Measurements from ENCODE around the gene SBF1. TPM values are rescaled to one million over a fixed set of nuclear protein-coding genes. Genes with fewer than 3 reads are reported as not detected.

Gene SBF1
- total and polyA plus RNA-seq, 11 donors: 38.2 to 91.8 (median 63.2) TPM

GRCh38 chr22:50487290-50488005, 12.6 kb upstream of the SBF1 start:
- WGBS, 4 donors: 81 to 88% (median 83%) methylated on average over 19 to 23 of the region's 23 CpGs
- Histone ChIP-seq H3K27me3 (peaks cover 7 to 39% (median 11%) of the 10 kb centered on the region in 9 donors), H3K9me3 (no peaks in the 10 kb centered on the region), H3K27ac (no peak overlapping the region), H3K4me3 (no peak overlapping the region), H3K4me1 (peaks cover 0 to 7% (median 0%) of the 10 kb centered on the region in 12 donors), H3K36me3 (no peaks in the 10 kb centered on the region)
- intact Hi-C loops (cut with DNase I): no loop called here
- ATAC-seq: no peak
- TF ChIP-seq, protein P1, sequence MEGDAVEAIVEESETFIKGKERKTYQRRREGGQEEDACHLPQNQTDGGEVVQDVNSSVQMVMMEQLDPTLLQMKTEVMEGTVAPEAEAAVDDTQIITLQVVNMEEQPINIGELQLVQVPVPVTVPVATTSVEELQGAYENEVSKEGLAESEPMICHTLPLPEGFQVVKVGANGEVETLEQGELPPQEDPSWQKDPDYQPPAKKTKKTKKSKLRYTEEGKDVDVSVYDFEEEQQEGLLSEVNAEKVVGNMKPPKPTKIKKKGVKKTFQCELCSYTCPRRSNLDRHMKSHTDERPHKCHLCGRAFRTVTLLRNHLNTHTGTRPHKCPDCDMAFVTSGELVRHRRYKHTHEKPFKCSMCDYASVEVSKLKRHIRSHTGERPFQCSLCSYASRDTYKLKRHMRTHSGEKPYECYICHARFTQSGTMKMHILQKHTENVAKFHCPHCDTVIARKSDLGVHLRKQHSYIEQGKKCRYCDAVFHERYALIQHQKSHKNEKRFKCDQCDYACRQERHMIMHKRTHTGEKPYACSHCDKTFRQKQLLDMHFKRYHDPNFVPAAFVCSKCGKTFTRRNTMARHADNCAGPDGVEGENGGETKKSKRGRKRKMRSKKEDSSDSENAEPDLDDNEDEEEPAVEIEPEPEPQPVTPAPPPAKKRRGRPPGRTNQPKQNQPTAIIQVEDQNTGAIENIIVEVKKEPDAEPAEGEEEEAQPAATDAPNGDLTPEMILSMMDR (IDR thresholded peaks at IDR 0.05): no peak
- TF ChIP-seq POLR2A (IDR thresholded peaks at IDR 0.05): no peak
- DNase-seq: peak in 1 of 5 donors; percentile 55

DNA sequence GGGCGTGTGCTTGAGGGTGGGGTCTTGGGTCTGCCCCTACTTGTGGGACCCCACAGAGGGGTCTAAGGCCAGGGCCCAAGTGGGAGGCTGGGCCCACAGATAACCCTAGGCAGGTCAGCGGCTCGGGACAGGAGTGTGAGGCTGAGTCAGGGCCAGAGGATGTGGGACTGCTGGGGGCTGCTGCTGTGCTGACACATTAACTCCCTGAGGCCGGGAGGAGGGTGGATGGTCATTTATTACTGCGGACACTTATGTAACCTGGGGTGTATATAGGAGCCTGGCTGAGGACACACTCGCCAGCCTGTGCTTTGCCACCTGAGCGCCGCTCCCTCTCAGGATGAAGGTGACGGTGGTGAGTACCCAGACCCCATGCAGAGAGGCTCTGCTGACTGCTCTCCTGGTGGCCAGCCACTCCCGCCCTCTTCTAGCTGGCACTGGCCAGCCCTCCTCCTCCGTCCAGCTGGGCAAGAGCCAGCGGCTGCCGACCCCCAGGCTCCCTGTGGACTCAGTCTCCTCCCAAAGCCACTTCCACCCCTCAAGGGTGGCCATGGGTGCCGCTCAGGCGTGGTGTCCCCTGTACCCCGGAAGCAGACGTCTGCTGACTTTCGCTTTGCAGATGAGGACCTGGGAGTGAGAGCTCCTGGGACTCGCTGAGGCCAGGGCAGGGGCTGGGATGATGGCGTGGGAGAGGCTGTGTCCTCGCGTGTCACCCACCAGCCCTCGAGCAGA, 11.9 kb upstream of the SBF1 start, which contains the start of gene MIOX:
Gene MIOX, plus strand, starts transcription at position 299 of the 729 bp plus-strand sequence. Its CDS starts 39 bp downstream, at position 338.
- 65 to 71% (median 68%) methylated on average over 16 to 23 of the region's 23 CpGs for WGBS, 4 donors
- DNase-seq (peak in 1 of 5 donors; percentile 51), ATAC-seq (no peak)
- Histone ChIP-seq H3K27ac (no peak within 1 kb of the TSS), H3K9me3 (no peaks in the 10 kb centered on the region), H3K27me3 (peaks cover 14 to 46% (median 18%) of the 10 kb centered on the region in 9 donors), H3K36me3 (no peaks in the 10 kb centered on the region), H3K4me3 (no peak within 1 kb of the TSS), H3K4me1 (peaks cover 0 to 14% (median 0%) of the 10 kb centered on the region in 12 donors)
- intact Hi-C loops (cut with DNase I): no loop called here
- TF ChIP-seq, protein P1 (IDR thresholded peaks at IDR 0.05): no peak
- no peak for TF ChIP-seq POLR2A (IDR thresholded peaks at IDR 0.05)

GRCh38 chr22:50485221-50486131, 10.6 kb upstream of the SBF1 start:
- H3K27ac ChIP-seq: no peak overlapping the region
- no peaks in the 10 kb centered on the region for H3K36me3 ChIP-seq
- no peak for TF ChIP-seq POLR2A (IDR thresholded peaks at IDR 0.05)
- TF ChIP-seq, protein P1 (IDR thresholded peaks at IDR 0.05): no peak
- no peak overlapping the region for H3K4me3 ChIP-seq
- ATAC-seq: peak in 2 of 4 donors; percentile 31 to 46
- WGBS, 4 donors: 57 to 65% (median 61%) methylated on average over 27 to 29 of the region's 29 CpGs
- peaks cover 0 to 17% (median 4%) of the 10 kb centered on the region in 12 donors for H3K4me1 ChIP-seq
- peak in 4 of 5 donors; percentile 13 to 65 (median 49) for DNase-seq
- no peaks in the 10 kb centered on the region for H3K9me3 ChIP-seq
- H3K27me3 ChIP-seq: peaks cover 24 to 59% (median 31%) of the 10 kb centered on the region in 9 donors
- intact Hi-C loops (cut with DNase I): no loop called here

All from heart left ventricle (tissue), 16 donors.